IMR-90 (cell line): ENCODE results near the gene SH2D4B. TPM values are rescaled to one million over a fixed set of nuclear protein-coding genes. Genes with fewer than 3 reads are reported as not detected.

Experiments used
- ATAC-seq: fragments of 200-7000 bp; cut with Tn5 transposase; 2 replicates; pipeline ENCODE4 v1.9.1; 2020; ENCODE audit warnings: low read depth, mild to moderate bottlenecking, moderate library complexity
- BruUV-seq: library from RNA; stranded (reverse); fragments of 400-500 nt; replicated peaks from 2 replicates; lab custom pipeline; 2021; lab: Mats Ljungman, UMichigan
- CTCF ChIA-PET: fragments of 300-600 bp; formaldehyde crosslinking; extraction: SDS; loops from one replicate; lab custom pipeline; 2021; ENCODE audit warnings: antibody characterized with exemption; lab: Yijun Ruan, JAX
- POLR2A ChIA-PET: fragments of 300-600 bp; sonication (Branson Sonifier 250); formaldehyde crosslinking; loops from one replicate; lab custom pipeline; 2022; ENCODE audit warnings: antibody characterized with exemption; ENCODE audit not compliant: unreplicated experiment; lab: Charles Lee
- DNase-seq: peaks from one replicate; pipeline ENCODE4 v3.0.0; 2013
- H2AFZ ChIP-seq: replicated peaks from 2 replicates; pipeline ENCODE3; 2013; ENCODE audit warnings: low read length, mild to moderate bottlenecking; ENCODE audit not compliant: poor library complexity
- H2AK5ac ChIP-seq: 2 replicates; pipeline ENCODE4 v1.6.1; 2013; ENCODE audit warnings: low read depth, low read length, inconsistent platforms
- H2AK9ac ChIP-seq: replicated peaks from 2 replicates; pipeline ENCODE3; 2013; ENCODE audit warnings: mild to moderate bottlenecking, low read depth, low read length, moderate library complexity; ENCODE audit not compliant: poor library complexity
- H2BK120ac ChIP-seq: 2 replicates; pipeline ENCODE4 v1.6.1; 2013; ENCODE audit warnings: low read depth, low read length, inconsistent platforms
- H2BK15ac ChIP-seq: 3 replicates; pipeline ENCODE4 v1.6.1; 2013; ENCODE audit warnings: low read depth, low read length, inconsistent platforms
- H2BK20ac ChIP-seq: 2 replicates; pipeline ENCODE4 v1.6.1; 2013; ENCODE audit warnings: low read depth, mild to moderate bottlenecking, inconsistent platforms, low read length, moderate library complexity
- H2BK5ac ChIP-seq: 2 replicates; pipeline ENCODE4 v1.6.1; 2013; ENCODE audit warnings: mild to moderate bottlenecking, low read depth, low read length, inconsistent platforms; ENCODE audit not compliant: poor library complexity, severe bottlenecking
- H3K14ac ChIP-seq: replicated peaks from 2 replicates; pipeline ENCODE4 v1.6.1; 2013; ENCODE audit warnings: low read depth, low read length, inconsistent platforms
- H3K18ac ChIP-seq: 2 replicates; pipeline ENCODE4 v1.6.1; 2013; ENCODE audit warnings: low read depth, low read length, control low read depth
- H3K23ac ChIP-seq: 2 replicates; pipeline ENCODE4 v1.6.1; 2013; ENCODE audit warnings: low read depth, low read length, inconsistent platforms
- H3K27ac ChIP-seq: 2 replicates; pipeline ENCODE4 v1.5.1; 2013; ENCODE audit warnings: mild to moderate bottlenecking, control low read depth, low read length; ENCODE audit not compliant: insufficient read depth
- H3K27me3 ChIP-seq: 2 replicates; pipeline ENCODE4 v1.6.1; 2013; ENCODE audit warnings: low read length; ENCODE audit not compliant: control insufficient read depth, insufficient read depth
- H3K36me3 ChIP-seq: 2 replicates; pipeline ENCODE4 v1.6.1; 2013; ENCODE audit warnings: low read length, mixed read lengths; ENCODE audit not compliant: control insufficient read depth, insufficient read depth
- H3K4ac ChIP-seq: 2 replicates; pipeline ENCODE4 v1.6.1; 2013; ENCODE audit warnings: low read depth, low read length, inconsistent platforms
- H3K4me1 ChIP-seq: 2 replicates; pipeline ENCODE4 v1.6.1; 2013; ENCODE audit warnings: low read length, mixed read lengths; ENCODE audit not compliant: control insufficient read depth, insufficient read depth
- H3K4me2 ChIP-seq: 2 replicates; pipeline ENCODE4 v1.6.1; 2013; ENCODE audit warnings: low read depth, mild to moderate bottlenecking, control low read depth, low read length, moderate library complexity
- H3K4me3 ChIP-seq: 2 replicates; pipeline ENCODE4 v1.5.1; 2013; ENCODE audit warnings: low read depth, mild to moderate bottlenecking, control low read depth, low read length, moderate library complexity; ENCODE audit not compliant: insufficient read depth
- H3K56ac ChIP-seq: 2 replicates; pipeline ENCODE4 v1.6.1; 2013; ENCODE audit warnings: low read length, inconsistent platforms; ENCODE audit not compliant: insufficient read depth; ENCODE audit errors: extremely low read depth
- H3K79me1 ChIP-seq, 2 experiments: 2 replicates each; pipeline ENCODE4 v1.6.1; 2013; ENCODE audit warnings: low read length in 2 of 2, inconsistent platforms in 1 of 2, low read depth in 1 of 2
- H3K9ac ChIP-seq: 2 replicates; pipeline ENCODE4 v1.6.1; 2013; ENCODE audit warnings: low read depth, low read length, control low read depth
- H3K9me1 ChIP-seq: 2 replicates; pipeline ENCODE4 v1.6.1; 2013; ENCODE audit warnings: low read length, inconsistent platforms; ENCODE audit not compliant: insufficient read depth
- H3K9me3 ChIP-seq: 2 replicates; pipeline ENCODE4 v1.6.1; 2013; ENCODE audit warnings: low read length; ENCODE audit not compliant: control insufficient read depth, insufficient read depth
- H4K20me1 ChIP-seq: 2 replicates; pipeline ENCODE4 v1.6.1; 2013; ENCODE audit warnings: low read length, inconsistent platforms; ENCODE audit not compliant: insufficient read depth
- H4K5ac ChIP-seq: 2 replicates; pipeline ENCODE4 v1.6.1; 2013; ENCODE audit warnings: mild to moderate bottlenecking, low read depth, low read length, control low read depth
- H4K8ac ChIP-seq, 2 experiments: 2 replicates each; pipeline ENCODE4 v1.6.1; 2013; ENCODE audit warnings: low read depth in 2 of 2, low read length in 2 of 2, control low read depth in 1 of 2, inconsistent platforms in 1 of 2
- H4K91ac ChIP-seq: 2 replicates; pipeline ENCODE4 v1.6.1; 2013; ENCODE audit warnings: low read depth, low read length, inconsistent platforms; ENCODE audit not compliant: insufficient read depth
- MAZ ChIP-seq: IDR thresholded peaks from 2 replicates; pipeline ENCODE4 v1.6.1; 2012; ENCODE audit warnings: low read depth, mild to moderate bottlenecking, low read length, improper control_type of control experiment, moderate library complexity, borderline replicate concordance
- WGBS, 2 experiments: methylation state at CpG; one replicate each; pipeline versions ENCODE4 v1.1.5 to v1.1.7; 2013; ENCODE audit warnings: missing lambda C conversion rate in 2 of 2; ENCODE audit not compliant: insufficient read length in 1 of 2; ENCODE audit errors: extremely low coverage in 2 of 2; 5-methylcytosine and 5-hydroxymethylcytosine counted together
- dilution Hi-C: fragments of 300-500 bp; cut with HindIII; formaldehyde crosslinking; loops from one replicate; pipeline ENCODE4 v1.14.3; 2018; ENCODE audit warnings: low sequenced_read_pairs; ENCODE audit not compliant: unreplicated experiment
- in situ Hi-C: fragments of 300-500 bp; cut with MboI; formaldehyde crosslinking; loops from 3 replicates; pipeline ENCODE4 v1.14.3; 2019; ENCODE audit warnings: low sequenced_read_pairs, inconsistent platforms, mixed read lengths
- intact Hi-C: fragments of 100-400 bp; cut with micrococcal nuclease; formaldehyde crosslinking; loops from 2 replicates; pipeline ENCODE4 v1.10.0; 2022
- polyA plus RNA-seq, 3 experiments: library from polyadenylated mRNA; depleted of rRNA; stranded (reverse); fragments of >200 nt; gene quantifications; 2 replicates each; pipeline ENCODE4 v1.2.3, GENCODE V29; 2012; ENCODE audit warnings: low replicate concordance in 1 of 3
- total RNA-seq: library from RNA; depleted of rRNA; stranded (reverse); fragments of >200 nt; gene quantifications from 2 replicates; pipeline ENCODE4 v1.2.3, GENCODE V29; 2012

Gene SH2D4B
- total and polyA plus RNA-seq, 2 of the 4 experiments (the other 2 are of a cell fraction): not detected

DNA sequence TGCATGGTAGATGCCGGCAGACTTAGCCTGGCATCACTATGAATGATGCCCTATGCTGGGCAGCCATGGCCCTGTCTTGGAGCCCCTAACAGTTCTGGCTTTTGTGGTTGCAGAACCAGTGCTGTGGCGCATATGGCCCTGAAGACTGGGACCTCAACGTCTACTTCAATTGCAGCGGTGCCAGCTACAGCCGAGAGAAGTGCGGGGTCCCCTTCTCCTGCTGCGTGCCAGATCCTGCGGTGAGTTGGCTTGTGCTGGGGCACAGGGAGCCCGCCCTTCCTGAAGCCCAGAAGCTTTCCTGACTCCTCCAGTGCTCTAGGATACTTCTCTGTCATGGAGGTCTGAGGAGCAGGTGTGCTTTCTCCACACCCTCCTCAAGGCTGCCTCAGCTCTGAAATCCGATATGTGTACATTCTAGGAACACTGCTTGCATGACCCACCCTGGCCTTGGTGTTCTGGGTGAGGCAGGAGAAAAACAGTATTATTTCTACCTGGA lies 25.6 kb upstream of the SH2D4B start:
- H2BK15ac ChIP-seq: no peak overlapping the region
- BruUV-seq: no TSS peak
- no peak overlapping the region for H3K23ac ChIP-seq
- no peak overlapping the region for H3K14ac ChIP-seq
- peaks cover 7 to 28% of the 10 kb centered on the region in 2 experiments for H3K79me1 ChIP-seq
- peaks cover 15% of the 10 kb centered on the region for H3K9me1 ChIP-seq
- no peak overlapping the region for H4K8ac ChIP-seq
- intact Hi-C loops (no loop called here), dilution Hi-C loops (no loop called here), in situ Hi-C loops (no loop called here)
- WGBS, 2 experiments: 100% methylated on average over 3 of the region's 10 CpGs; no CpG with 5 or more reads in 1 of the 2 experiments
- H3K4me2 ChIP-seq: no peak overlapping the region
- no peak overlapping the region for H2AK9ac ChIP-seq
- H2BK20ac ChIP-seq: no peak overlapping the region
- H4K20me1 ChIP-seq: no peaks in the 10 kb centered on the region
- no peak overlapping the region for H2AK5ac ChIP-seq
- H3K9ac ChIP-seq: no peak overlapping the region
- H2BK5ac ChIP-seq: no peak overlapping the region
- H2AFZ ChIP-seq: no peak overlapping the region
- H3K27me3 ChIP-seq: no peaks in the 10 kb centered on the region
- no peak overlapping the region for H4K91ac ChIP-seq
- no peak overlapping the region for H2BK120ac ChIP-seq
- ChIA-PET POLR2A (interaction anchor here (0.5 kb wide), 1 partner anchor 11 kb away, joined by 8 read pairs; no protein-coding TSS in a partner anchor), CTCF (no interaction called here)
- H4K5ac ChIP-seq: no peak overlapping the region
- H3K4me3 ChIP-seq: no peak overlapping the region
- no peaks in the 10 kb centered on the region for H3K9me3 ChIP-seq
- H3K36me3 ChIP-seq: peaks cover 45% of the 10 kb centered on the region
- peaks cover 8% of the 10 kb centered on the region for H3K4me1 ChIP-seq
- DNase-seq (no peak), ATAC-seq (no peak)
- H3K56ac ChIP-seq: no peak overlapping the region
- no peak overlapping the region for H3K4ac ChIP-seq
- TF ChIP-seq MAZ: no peak
- H3K18ac ChIP-seq: no peak overlapping the region
- H3K27ac ChIP-seq: no peak overlapping the region
